Naive thymus-derived CD4-positive, alpha-beta T cell (primary cell): Measurements from ENCODE around the gene GYPA. TPM values are rescaled to one million over a fixed set of nuclear protein-coding genes. Genes with fewer than 3 reads are reported as not detected.
"Not testable (repeated sequence)": the region's sequence is repeated elsewhere in the genome, so short reads cannot be mapped to it uniquely, and the experiment has no call there.

Source experiments
- ATAC-seq: fragments of 150-1000 bp; cut with Tn5 transposase; 2 replicates; pipeline ENCODE4 v1.10.0; 2021; ENCODE audit warnings: mild to moderate bottlenecking, moderate library complexity
- CTCF ChIA-PET: fragments of 350-600 bp; sonication (Branson Sonifier 250); formaldehyde crosslinking; loops from one replicate; lab custom pipeline; 2021; ENCODE audit warnings: antibody characterized with exemption; lab: Charles Lee
- POLR2A ChIA-PET: fragments of 350-600 bp; sonication (Branson Sonifier 250); formaldehyde crosslinking; loops from one replicate; lab custom pipeline; 2021; ENCODE audit warnings: antibody characterized with exemption, inconsistent platforms; lab: Charles Lee
- DNase-seq, 9 donors: peaks; one replicate each; pipeline versions ENCODE4 v3.0.0 to v3.0.0-alpha.2; 2020 to 2022; ENCODE audit warnings: mixed read lengths in 1 of 9
- H3K27ac ChIP-seq: one replicate; pipeline ENCODE4 v1.7.0; 2013; ENCODE audit warnings: mild to moderate bottlenecking, low read depth, low read length, moderate library complexity
- H3K27me3 ChIP-seq, 2 donors: one replicate each; pipeline ENCODE4 v1.7.0; 2013; ENCODE audit warnings: low read length in 2 of 2, mild to moderate bottlenecking in 2 of 2, moderate library complexity in 2 of 2; ENCODE audit not compliant: control insufficient read depth in 2 of 2, insufficient read depth in 2 of 2
- H3K36me3 ChIP-seq, 3 experiments: 1 replicate in 2 of 3; 2 replicates in 1 of 3; pipeline ENCODE4 v1.7.0; 2013; ENCODE audit warnings: low read length in 3 of 3, mild to moderate bottlenecking in 3 of 3, moderate library complexity in 1 of 3; ENCODE audit not compliant: insufficient read depth in 3 of 3, control insufficient read depth in 2 of 3
- H3K4me1 ChIP-seq, 2 donors: one replicate each; pipeline ENCODE4 v1.7.0; 2013; ENCODE audit warnings: low read length in 2 of 2, mild to moderate bottlenecking in 2 of 2, moderate library complexity in 1 of 2; ENCODE audit not compliant: control insufficient read depth in 2 of 2, insufficient read depth in 2 of 2
- H3K4me3 ChIP-seq: 2 replicates; pipeline ENCODE4 v1.7.0; 2013; ENCODE audit warnings: mild to moderate bottlenecking, low read length
- H3K9me3 ChIP-seq, 3 experiments: 1 replicate in 2 of 3; 2 replicates in 1 of 3; pipeline ENCODE4 v1.7.0; 2013; ENCODE audit warnings: low read length in 3 of 3; ENCODE audit not compliant: control insufficient read depth in 2 of 3
- H3K27ac Mint-ChIP-seq, 9 donors: one replicate each; pipeline ENCODE4 v1.8.0; 2020 to 2022; ENCODE audit warnings: mixed read lengths in 9 of 9, mild to moderate bottlenecking in 8 of 9, moderate library complexity in 5 of 9, inconsistent platforms in 2 of 9
- H3K27me3 Mint-ChIP-seq, 5 donors: one replicate each; pipeline ENCODE4 v1.8.0; 2021 to 2022; ENCODE audit warnings: mixed read lengths in 5 of 5, mild to moderate bottlenecking in 1 of 5
- H3K36me3 Mint-ChIP-seq, 5 donors: one replicate each; pipeline ENCODE4 v1.8.0; 2020 to 2022; ENCODE audit warnings: mixed read lengths in 5 of 5, mild to moderate bottlenecking in 3 of 5, inconsistent platforms in 1 of 5
- H3K4me1 Mint-ChIP-seq, 7 donors: one replicate each; pipeline ENCODE4 v1.8.0; 2020 to 2022; ENCODE audit warnings: mixed read lengths in 7 of 7, mild to moderate bottlenecking in 3 of 7, inconsistent platforms in 1 of 7
- H3K4me3 Mint-ChIP-seq, 10 donors: one replicate each; pipeline ENCODE4 v1.8.0; 2020 to 2022; ENCODE audit warnings: mild to moderate bottlenecking in 10 of 10, mixed read lengths in 10 of 10, moderate library complexity in 6 of 10, inconsistent platforms in 2 of 10
- H3K9me3 Mint-ChIP-seq, 11 donors: one replicate each; pipeline ENCODE4 v1.8.0; 2020 to 2022; ENCODE audit warnings: mixed read lengths in 11 of 11, mild to moderate bottlenecking in 4 of 11, inconsistent platforms in 1 of 11, moderate library complexity in 1 of 11
- intact Hi-C, 2 donors: fragments of 100-400 bp; cut with micrococcal nuclease; formaldehyde crosslinking; loops; one replicate each; pipeline ENCODE4 v1.15.1; 2023
- polyA plus RNA-seq, 2 donors: library from polyadenylated mRNA; unstranded; fragments of 300-500 nt; fragmentation: Illumina TruSeq; gene quantifications; one replicate each; pipeline ENCODE4 v1.2.3, GENCODE V29; 2021
- total RNA-seq, 6 experiments: library from RNA in 5 of 6; stranded (reverse) in 5 of 6; gene quantifications; 1 replicate in 5 of 6; 2 replicates in 1 of 6; pipeline ENCODE4 v1.2.3 and lab custom pipeline; 2021 to 2026

Gene GYPA
- not detected for total RNA-seq
- polyA plus RNA-seq, result not detected
- not detected for total RNA-seq (lab: John Stamatoyannopoulos, UW)

GRCh38 chr4:144140594-144141295 lies at the start of gene GYPA:
TSS of gene GYPA (minus strand) at chr4:144140718. CDS start at chr4:144140635, 83 bp downstream.
- CTCF ChIA-PET, result interaction anchor here (0.6 kb wide), 2 partner anchors 560 to 582 kb away, joined by 3 read pairs; no protein-coding TSS in a partner anchor
- H3K9me3 ChIP-seq, DNase-seq, H3K27me3 ChIP-seq, POLR2A ChIA-PET, H3K4me1 Mint-ChIP-seq, intact Hi-C loops, H3K4me1 ChIP-seq, H3K4me3 Mint-ChIP-seq, H3K9me3 Mint-ChIP-seq, H3K36me3 Mint-ChIP-seq, H3K27ac ChIP-seq, H3K36me3 ChIP-seq, H3K4me3 ChIP-seq, ATAC-seq: not testable (repeated sequence)
- peak within 1 kb of the TSS in 1 of 9 donors; percentile 7 for H3K27ac Mint-ChIP-seq
- H3K27me3 Mint-ChIP-seq, result peaks cover 0 to 14% (median 4%) of the 10 kb centered on the region in 5 donors

GRCh38 chr4:144190009-144190408 lies 49.5 kb upstream of the GYPA start:
- Histone ChIP-seq H3K27me3 (no peaks in the 10 kb centered on the region), H3K27ac (no peak overlapping the region), H3K36me3 (no peaks in the 10 kb centered on the region), H3K9me3 (no peaks in the 10 kb centered on the region), H3K4me3 (no peak overlapping the region), H3K4me1 (no peaks in the 10 kb centered on the region)
- intact Hi-C loops, result no loop called here
- ChIA-PET CTCF (no interaction called here), POLR2A (no interaction called here)
- Mint-ChIP-seq H3K27ac (no peak overlapping the region), H3K27me3 (peaks cover 11 to 16% (median 14%) of the 10 kb centered on the region in 5 donors), H3K36me3 (no peaks in the 10 kb centered on the region), H3K4me1 (no peaks in the 10 kb centered on the region), H3K4me3 (no peak overlapping the region), H3K9me3 (peaks cover 0 to 6% (median 2%) of the 10 kb centered on the region in 11 donors)
- ATAC-seq, result no peak
- no peak for DNase-seq

GRCh38 chr4:144189121-144189520 lies 48.6 kb upstream of the GYPA start:
- Histone ChIP-seq H3K36me3 (no peaks in the 10 kb centered on the region), H3K27me3 (no peaks in the 10 kb centered on the region), H3K4me1 (no peaks in the 10 kb centered on the region), H3K4me3 (no peak overlapping the region), H3K27ac (no peak overlapping the region), H3K9me3 (no peaks in the 10 kb centered on the region)
- Mint-ChIP-seq H3K4me3 (no peak overlapping the region), H3K27ac (no peak overlapping the region), H3K4me1 (no peaks in the 10 kb centered on the region), H3K36me3 (no peaks in the 10 kb centered on the region), H3K27me3 (peaks cover 6 to 18% (median 16%) of the 10 kb centered on the region in 5 donors), H3K9me3 (peaks cover 0 to 5% (median 0%) of the 10 kb centered on the region in 11 donors)
- ChIA-PET POLR2A (no interaction called here), CTCF (no interaction called here)
- intact Hi-C loops, result no loop called here
- ATAC-seq, result no peak
- DNase-seq, result no peak

GRCh38 chr4:144185086-144185485 lies 44.6 kb upstream of the GYPA start:
- no peak for DNase-seq
- Histone ChIP-seq H3K4me3 (no peak overlapping the region), H3K27me3 (no peaks in the 10 kb centered on the region), H3K9me3 (no peaks in the 10 kb centered on the region), H3K27ac (no peak overlapping the region), H3K4me1 (no peaks in the 10 kb centered on the region), H3K36me3 (no peaks in the 10 kb centered on the region)
- no peaks in the 10 kb centered on the region for H3K9me3 Mint-ChIP-seq
- peaks cover 0 to 2% (median 0%) of the 10 kb centered on the region in 7 donors for H3K4me1 Mint-ChIP-seq
- H3K27me3 Mint-ChIP-seq, result peaks cover 0 to 13% (median 4%) of the 10 kb centered on the region in 5 donors
- H3K36me3 Mint-ChIP-seq, result no peaks in the 10 kb centered on the region
- no peak for ATAC-seq
- CTCF ChIA-PET, result no interaction called here
- H3K4me3 Mint-ChIP-seq, result no peak overlapping the region
- intact Hi-C loops, result no loop called here
- no peak overlapping the region for H3K27ac Mint-ChIP-seq
- POLR2A ChIA-PET, result no interaction called here

- H3K27me3 Mint-ChIP-seq, result peaks cover 0 to 8% (median 4%) of the 10 kb centered on the region in 5 donors
- Histone ChIP-seq H3K27me3 (no peaks in the 10 kb centered on the region), H3K4me1 (no peaks in the 10 kb centered on the region), H3K27ac (no peak overlapping the region), H3K9me3 (no peaks in the 10 kb centered on the region), H3K36me3 (no peaks in the 10 kb centered on the region), H3K4me3 (no peak overlapping the region)
- H3K9me3 Mint-ChIP-seq, result no peaks in the 10 kb centered on the region
- peaks cover 0 to 9% (median 5%) of the 10 kb centered on the region in 7 donors for H3K4me1 Mint-ChIP-seq
- ChIA-PET POLR2A (no interaction called here), CTCF (no interaction called here)
- no peaks in the 10 kb centered on the region for H3K36me3 Mint-ChIP-seq
- intact Hi-C loops, result no loop called here
- DNase-seq (no peak), ATAC-seq (no peak)
- H3K27ac Mint-ChIP-seq, result no peak overlapping the region
- no peak overlapping the region for H3K4me3 Mint-ChIP-seq
Observed at GRCh38 chr4:144183165-144183564, 42.6 kb upstream of the GYPA start.

GRCh38 chr4:144181391-144181790 lies 40.9 kb upstream of the GYPA start:
- Histone ChIP-seq H3K4me1 (no peaks in the 10 kb centered on the region), H3K4me3 (no peak overlapping the region), H3K36me3 (no peaks in the 10 kb centered on the region), H3K9me3 (no peaks in the 10 kb centered on the region), H3K27me3 (no peaks in the 10 kb centered on the region), H3K27ac (no peak overlapping the region)
- Mint-ChIP-seq H3K27ac (no peak overlapping the region), H3K4me3 (no peak overlapping the region), H3K4me1 (peaks cover 0 to 12% (median 5%) of the 10 kb centered on the region in 7 donors), H3K9me3 (no peaks in the 10 kb centered on the region), H3K27me3 (peaks cover 0 to 7% (median 4%) of the 10 kb centered on the region in 5 donors), H3K36me3 (no peaks in the 10 kb centered on the region)
- intact Hi-C loops, result no loop called here
- ATAC-seq, result no peak
- CTCF ChIA-PET, result no interaction called here
- POLR2A ChIA-PET, result no interaction called here
- DNase-seq, result no peak
